Activated naive CD4-positive, alpha-beta T cell treated with anti-CD3 and anti-CD28 coated beads for 36 hours (primary cell): Measurements from ENCODE around the gene ARL4D. TPM values are rescaled to one million over a fixed set of nuclear protein-coding genes. Genes with fewer than 3 reads are reported as not detected.

Experiments
- CTCF ChIA-PET: fragments of 350-600 bp; sonication (Branson Sonifier 250); formaldehyde crosslinking; loops from one replicate; lab custom pipeline; 2021; ENCODE audit warnings: antibody characterized with exemption; lab: Charles Lee
- DNase-seq: peaks from one replicate; pipeline ENCODE4 v3.0.0-alpha.2; 2020
- H3K27ac Mint-ChIP-seq: one replicate; pipeline ENCODE4 v1.8.0; 2021; ENCODE audit warnings: mild to moderate bottlenecking, mixed read lengths
- H3K27me3 Mint-ChIP-seq: one replicate; pipeline ENCODE4 v1.8.0; 2021; ENCODE audit warnings: low read depth, mixed read lengths
- H3K36me3 Mint-ChIP-seq: one replicate; pipeline ENCODE4 v1.8.0; 2021; ENCODE audit warnings: low read depth, mixed read lengths
- H3K4me1 Mint-ChIP-seq: one replicate; pipeline ENCODE4 v1.8.0; 2021; ENCODE audit warnings: low read depth, mixed read lengths
- H3K4me3 Mint-ChIP-seq: one replicate; pipeline ENCODE4 v1.8.0; 2021; ENCODE audit warnings: mild to moderate bottlenecking, moderate library complexity, mixed read lengths
- H3K9me3 Mint-ChIP-seq: one replicate; pipeline ENCODE4 v1.8.0; 2021; ENCODE audit warnings: mixed read lengths
- intact Hi-C: fragments of 100-400 bp; cut with micrococcal nuclease; formaldehyde crosslinking; loops from one replicate; pipeline ENCODE4 v1.15.1; 2023
- total RNA-seq, 2 experiments: library from RNA; stranded (reverse); gene quantifications; one replicate each; pipeline ENCODE4 v1.2.3, GENCODE V29; 2021

The ARL4D gene
- total RNA-seq, 2 experiments from 2014 or later, result 1.7 TPM

- Mint-ChIP-seq H3K9me3 (no peaks in the 10 kb centered on the region), H3K36me3 (no peaks in the 10 kb centered on the region), H3K27me3 (no peaks in the 10 kb centered on the region), H3K4me3 (no peak overlapping the region), H3K4me1 (no peaks in the 10 kb centered on the region), H3K27ac (no peak overlapping the region)
- CTCF ChIA-PET, result interaction anchor here (0.7 kb wide), 1 partner anchor 41 kb away, joined by 5 read pairs; the partner anchor contains the start of gene DHX8
- DNase-seq, result no peak
- intact Hi-C loops, result no loop called here
Observed at GRCh38 chr17:43442711-43443110, 43.9 kb downstream of the ARL4D start.

- no peaks in the 10 kb centered on the region for H3K4me1 Mint-ChIP-seq
- CTCF ChIA-PET, result no interaction called here
- intact Hi-C loops, result no loop called here
- no peak overlapping the region for H3K27ac Mint-ChIP-seq
- no peaks in the 10 kb centered on the region for H3K9me3 Mint-ChIP-seq
- no peaks in the 10 kb centered on the region for H3K36me3 Mint-ChIP-seq
- H3K27me3 Mint-ChIP-seq, result no peaks in the 10 kb centered on the region
- no peak overlapping the region for H3K4me3 Mint-ChIP-seq
- no peak for DNase-seq
Observed at GRCh38 chr17:43443381-43443780, 44.6 kb downstream of the ARL4D start.

GRCh38 chr17:43444223-43445008 is 45.6 kb downstream of the ARL4D start:
- Mint-ChIP-seq H3K27me3 (no peaks in the 10 kb centered on the region), H3K4me3 (no peak overlapping the region), H3K27ac (no peak overlapping the region), H3K9me3 (no peaks in the 10 kb centered on the region), H3K4me1 (no peaks in the 10 kb centered on the region), H3K36me3 (no peaks in the 10 kb centered on the region)
- intact Hi-C loops, result no loop called here
- DNase-seq, result no peak
- CTCF ChIA-PET, result no interaction called here

GRCh38 chr17:43445009-43445589 is 46.3 kb downstream of the ARL4D start:
- no peaks in the 10 kb centered on the region for H3K9me3 Mint-ChIP-seq
- H3K4me1 Mint-ChIP-seq, result no peaks in the 10 kb centered on the region
- H3K27ac Mint-ChIP-seq, result no peak overlapping the region
- no peak for DNase-seq
- CTCF ChIA-PET, result interaction anchor here (0.7 kb wide), 1 partner anchor 1204 kb away, joined by 4 read pairs; no protein-coding TSS in a partner anchor
- intact Hi-C loops, result no loop called here
- no peak overlapping the region for H3K4me3 Mint-ChIP-seq
- no peaks in the 10 kb centered on the region for H3K27me3 Mint-ChIP-seq
- no peaks in the 10 kb centered on the region for H3K36me3 Mint-ChIP-seq

GRCh38 chr17:43446773-43447172 is 48.0 kb downstream of the ARL4D start:
- no peaks in the 10 kb centered on the region for H3K36me3 Mint-ChIP-seq
- H3K9me3 Mint-ChIP-seq, result no peaks in the 10 kb centered on the region
- H3K27me3 Mint-ChIP-seq, result no peaks in the 10 kb centered on the region
- H3K4me3 Mint-ChIP-seq, result no peak overlapping the region
- intact Hi-C loops, result no loop called here
- H3K27ac Mint-ChIP-seq, result no peak overlapping the region
- CTCF ChIA-PET, result no interaction called here
- no peak for DNase-seq
- no peaks in the 10 kb centered on the region for H3K4me1 Mint-ChIP-seq

GRCh38 chr17:43448720-43449469 is 50.1 kb downstream of the ARL4D start:
- intact Hi-C loops, result no loop called here
- CTCF ChIA-PET, result no interaction called here
- DNase-seq, result no peak
- Mint-ChIP-seq H3K9me3 (no peaks in the 10 kb centered on the region), H3K36me3 (no peaks in the 10 kb centered on the region), H3K4me1 (no peaks in the 10 kb centered on the region), H3K27me3 (no peaks in the 10 kb centered on the region), H3K27ac (no peak overlapping the region), H3K4me3 (no peak overlapping the region)

- Mint-ChIP-seq H3K36me3 (no peaks in the 10 kb centered on the region), H3K4me3 (no peak overlapping the region), H3K9me3 (no peaks in the 10 kb centered on the region), H3K27ac (no peak overlapping the region), H3K27me3 (peaks cover 1% of the 10 kb centered on the region), H3K4me1 (no peaks in the 10 kb centered on the region)
- intact Hi-C loops, result no loop called here
- CTCF ChIA-PET, result no interaction called here
- no peak for DNase-seq
Observed at GRCh38 chr17:43449470-43450248, 50.9 kb downstream of the ARL4D start.

Other genes starting within 250 kb of the ARL4D start
- 10 to 100 TPM; 62.1 to 66.8 TPM for gene NBR1, start 227.8 kb upstream of the ARL4D start, total RNA-seq
- 1 to 10 TPM; 5.8 to 7.1 TPM for gene TMEM106A, start 187.1 kb upstream of the ARL4D start, total RNA-seq
- not detected for gene CCDC200, start 170.4 kb upstream of the ARL4D start, total RNA-seq
- 1,000 to 10,000 TPM; 6,253 to 7,820 TPM for gene RNU2-1, start 165.0 kb upstream of the ARL4D start, total RNA-seq
- gene DHX8, start 85.0 kb downstream of the ARL4D start, total RNA-seq, result 10 to 100 TPM; 46.2 to 46.3 TPM
- 1 to 10 TPM; 1.4 to 1.9 TPM for gene ETV4, start 147.3 kb downstream of the ARL4D start, total RNA-seq